ENCODE measurements around the gene COX11. TPM values are rescaled to one million over a fixed set of nuclear protein-coding genes. Genes with fewer than 3 reads are reported as not detected.

COX11 gene
- total RNA-seq, 1 experiment from 2014 or later = 65.0 TPM

- no peak for TF ChIP-seq ARID4B (CRISPR knock-in tag; IDR thresholded peaks at IDR 0.05; ENCODE audit: borderline replicate concordance)
- no peak for TF ChIP-seq AR (CRISPR knock-in tag; IDR thresholded peaks at IDR 0.05)
- no peak for TF ChIP-seq E2F5 (CRISPR knock-in tag; IDR thresholded peaks at IDR 0.05)
- TF ChIP-seq, protein P1, sequence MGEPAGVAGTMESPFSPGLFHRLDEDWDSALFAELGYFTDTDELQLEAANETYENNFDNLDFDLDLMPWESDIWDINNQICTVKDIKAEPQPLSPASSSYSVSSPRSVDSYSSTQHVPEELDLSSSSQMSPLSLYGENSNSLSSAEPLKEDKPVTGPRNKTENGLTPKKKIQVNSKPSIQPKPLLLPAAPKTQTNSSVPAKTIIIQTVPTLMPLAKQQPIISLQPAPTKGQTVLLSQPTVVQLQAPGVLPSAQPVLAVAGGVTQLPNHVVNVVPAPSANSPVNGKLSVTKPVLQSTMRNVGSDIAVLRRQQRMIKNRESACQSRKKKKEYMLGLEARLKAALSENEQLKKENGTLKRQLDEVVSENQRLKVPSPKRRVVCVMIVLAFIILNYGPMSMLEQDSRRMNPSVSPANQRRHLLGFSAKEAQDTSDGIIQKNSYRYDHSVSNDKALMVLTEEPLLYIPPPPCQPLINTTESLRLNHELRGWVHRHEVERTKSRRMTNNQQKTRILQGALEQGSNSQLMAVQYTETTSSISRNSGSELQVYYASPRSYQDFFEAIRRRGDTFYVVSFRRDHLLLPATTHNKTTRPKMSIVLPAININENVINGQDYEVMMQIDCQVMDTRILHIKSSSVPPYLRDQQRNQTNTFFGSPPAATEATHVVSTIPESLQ (CRISPR knock-in tag; IDR thresholded peaks at IDR 0.05) = no peak
- TF ChIP-seq ZNF423 (CRISPR knock-in tag; IDR thresholded peaks at IDR 0.05) = no peak
- no peak for TF ChIP-seq PRRX2 (CRISPR knock-in tag; IDR thresholded peaks at IDR 0.05)
- no peak for TF ChIP-seq FOXK1 (CRISPR knock-in tag; IDR thresholded peaks at IDR 0.05)
- TF ChIP-seq MYBL2 (CRISPR knock-in tag; IDR thresholded peaks at IDR 0.05) = no peak
Measured at GRCh38 chr17:54935471-54935870, 33.0 kb downstream of the COX11 start (continued).

DNA sequence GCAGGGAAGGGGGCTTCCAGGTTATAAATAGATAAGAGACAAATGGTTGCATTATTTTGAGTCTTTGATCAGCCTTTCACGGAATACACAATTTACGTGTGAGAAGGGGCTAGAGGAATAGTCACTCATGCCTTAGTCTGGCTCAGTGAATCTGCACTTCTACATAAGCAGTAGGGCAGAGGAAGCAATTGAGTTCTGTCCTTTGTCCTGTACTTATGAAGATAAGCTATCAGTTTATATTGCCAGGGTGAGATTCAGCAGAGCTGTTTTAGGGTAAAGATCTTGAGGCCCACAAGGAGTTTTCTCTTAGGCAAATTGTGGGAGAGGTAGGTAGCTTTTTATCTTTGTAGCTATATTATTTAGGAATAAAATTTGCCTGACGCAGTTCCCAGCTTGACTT is 34.5 kb downstream of the COX11 start:
- TF ChIP-seq ZNF416 (CRISPR knock-in tag; IDR thresholded peaks at IDR 0.05) (no peak), HMGXB4 (CRISPR knock-in tag; IDR thresholded peaks at IDR 0.05) (no peak)
- TF ChIP-seq, protein P2, sequence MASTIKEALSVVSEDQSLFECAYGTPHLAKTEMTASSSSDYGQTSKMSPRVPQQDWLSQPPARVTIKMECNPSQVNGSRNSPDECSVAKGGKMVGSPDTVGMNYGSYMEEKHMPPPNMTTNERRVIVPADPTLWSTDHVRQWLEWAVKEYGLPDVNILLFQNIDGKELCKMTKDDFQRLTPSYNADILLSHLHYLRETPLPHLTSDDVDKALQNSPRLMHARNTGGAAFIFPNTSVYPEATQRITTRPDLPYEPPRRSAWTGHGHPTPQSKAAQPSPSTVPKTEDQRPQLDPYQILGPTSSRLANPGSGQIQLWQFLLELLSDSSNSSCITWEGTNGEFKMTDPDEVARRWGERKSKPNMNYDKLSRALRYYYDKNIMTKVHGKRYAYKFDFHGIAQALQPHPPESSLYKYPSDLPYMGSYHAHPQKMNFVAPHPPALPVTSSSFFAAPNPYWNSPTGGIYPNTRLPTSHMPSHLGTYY (CRISPR knock-in tag; IDR thresholded peaks at IDR 0.05) = no peak
- TF ChIP-seq, protein P3, sequence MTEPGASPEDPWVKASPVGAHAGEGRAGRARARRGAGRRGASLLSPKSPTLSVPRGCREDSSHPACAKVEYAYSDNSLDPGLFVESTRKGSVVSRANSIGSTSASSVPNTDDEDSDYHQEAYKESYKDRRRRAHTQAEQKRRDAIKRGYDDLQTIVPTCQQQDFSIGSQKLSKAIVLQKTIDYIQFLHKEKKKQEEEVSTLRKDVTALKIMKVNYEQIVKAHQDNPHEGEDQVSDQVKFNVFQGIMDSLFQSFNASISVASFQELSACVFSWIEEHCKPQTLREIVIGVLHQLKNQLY (CRISPR knock-in tag; IDR thresholded peaks at IDR 0.05) = no peak
- no peak overlapping the region for H3K27ac Mint-ChIP-seq
- ChIA-PET POLR2A (no interaction called here), CTCF (no interaction called here)
- H3K4me3 Mint-ChIP-seq = no peak overlapping the region
- peaks cover 81% of the 10 kb centered on the region for H3K36me3 Mint-ChIP-seq
- H3K27me3 Mint-ChIP-seq (ENCODE audit: low read depth) = no peaks in the 10 kb centered on the region
- H3K9me3 Mint-ChIP-seq = no peaks in the 10 kb centered on the region
- ATAC-seq (no peak), DNase-seq (ENCODE audit: low spot score) (no peak)
- no peaks in the 10 kb centered on the region for H3K4me1 Mint-ChIP-seq
